GM12878 (cell line): Measurements from ENCODE around the gene AOAH.

Source experiments
- CBX5 ChIP-seq: sonication (generic); IDR thresholded peaks from 2 replicates; pipeline ENCODE4 v1.6.1; 2016; ENCODE audit warnings: low read depth, moderate library complexity, mild to moderate bottlenecking, inconsistent platforms
- EP300 ChIP-seq, 2 experiments: fragments of 150-350 bp in 1 of 2; IDR thresholded peaks; 2 replicates each; pipeline ENCODE4 v1.6.1; 2011 to 2012; ENCODE audit warnings: low read depth in 2 of 2, low read length in 2 of 2, borderline replicate concordance in 1 of 2, improper control_type of control experiment in 1 of 2, inconsistent platforms in 1 of 2; ENCODE audit not compliant: control insufficient read depth in 1 of 2
- HCFC1 ChIP-seq: fragments of 150-350 bp; IDR thresholded peaks from 2 replicates; pipeline ENCODE4 v1.6.1; 2014; ENCODE audit warnings: low read length
- JUNB ChIP-seq: IDR thresholded peaks from 2 replicates; pipeline ENCODE4 v1.6.1; 2016; ENCODE audit warnings: antibody characterized with exemption, mild to moderate bottlenecking
- MAX ChIP-seq: IDR thresholded peaks from 2 replicates; pipeline ENCODE4 v1.6.1; 2012; ENCODE audit warnings: low read depth, low read length, improper control_type of control experiment
- MEF2A ChIP-seq: IDR thresholded peaks from 2 replicates; pipeline ENCODE4 v1.6.1; 2011; ENCODE audit warnings: low read depth, mild to moderate bottlenecking, low read length, moderate library complexity; ENCODE audit not compliant: insufficient read depth
- POLR2A ChIP-seq: IDR thresholded peaks from 2 replicates; pipeline ENCODE4 v1.6.1; 2011; ENCODE audit warnings: low read depth, mild to moderate bottlenecking, low read length
- SRF ChIP-seq, 2 experiments: IDR thresholded peaks; 2 replicates each; pipeline ENCODE4 v1.6.1; 2011; ENCODE audit warnings: low read depth in 2 of 2, low read length in 2 of 2, mild to moderate bottlenecking in 1 of 2, moderate library complexity in 1 of 2
- SUPT20H ChIP-seq: IDR thresholded peaks from 2 replicates; pipeline ENCODE4 v1.6.1; 2011; ENCODE audit warnings: low read depth, mild to moderate bottlenecking, low read length, moderate library complexity, borderline replicate concordance; ENCODE audit not compliant: control insufficient read depth
- TCF12 ChIP-seq: IDR thresholded peaks from 2 replicates; pipeline ENCODE4 v1.6.1; 2011; ENCODE audit warnings: low read depth, mild to moderate bottlenecking, low read length
- TCF7 ChIP-seq: IDR thresholded peaks from 2 replicates; pipeline ENCODE4 v1.6.1; 2014; ENCODE audit warnings: antibody characterized with exemption, borderline replicate concordance
- TF ChIP-seq, protein P1 (sequence below), 3 experiments: IDR thresholded peaks in 2 of 3; conservative IDR thresholded peaks in 1 of 3; 2 replicates each; pipeline ENCODE4 v1.5.1; 2011; ENCODE audit warnings: low read depth in 3 of 3, low read length in 3 of 3, mild to moderate bottlenecking in 3 of 3, control low read depth in 2 of 3, moderate library complexity in 2 of 3, inconsistent platforms in 1 of 3, mixed read lengths in 1 of 3; ENCODE audit not compliant: control insufficient read depth in 2 of 3, insufficient read depth in 1 of 3; ENCODE audit errors: extremely low read depth in 1 of 3
- TF ChIP-seq, protein P2 (sequence below): IDR thresholded peaks from 2 replicates; pipeline ENCODE4 v1.6.1; 2011; ENCODE audit warnings: low read depth, mild to moderate bottlenecking, low read length, moderate library complexity, borderline replicate concordance; ENCODE audit errors: extremely low read depth
- TF ChIP-seq, protein P3 (sequence below): fragments of 450-650 bp; IDR thresholded peaks from 2 replicates; pipeline ENCODE4 v1.6.1; 2014; ENCODE audit warnings: mild to moderate bottlenecking

GRCh38 chr7:36763132-36763816 is 39.0 kb upstream of the AOAH start:
- no peak for TF ChIP-seq SUPT20H
- TF ChIP-seq TCF12, result no peak
- no peak for TF ChIP-seq TCF7
- TF ChIP-seq SRF (IDR thresholded peaks at IDR 0.05; ENCODE audit: low read depth in 2 of 2, low read length in 2 of 2), result no peak
- no peak for TF ChIP-seq MEF2A
- no peak for TF ChIP-seq EP300 (IDR thresholded peaks at IDR 0.05; ENCODE audit: borderline replicate concordance in 1 of 2, control insufficient read depth in 1 of 2, low read depth in 2 of 2, low read length in 2 of 2)
- TF ChIP-seq, protein P1, sequence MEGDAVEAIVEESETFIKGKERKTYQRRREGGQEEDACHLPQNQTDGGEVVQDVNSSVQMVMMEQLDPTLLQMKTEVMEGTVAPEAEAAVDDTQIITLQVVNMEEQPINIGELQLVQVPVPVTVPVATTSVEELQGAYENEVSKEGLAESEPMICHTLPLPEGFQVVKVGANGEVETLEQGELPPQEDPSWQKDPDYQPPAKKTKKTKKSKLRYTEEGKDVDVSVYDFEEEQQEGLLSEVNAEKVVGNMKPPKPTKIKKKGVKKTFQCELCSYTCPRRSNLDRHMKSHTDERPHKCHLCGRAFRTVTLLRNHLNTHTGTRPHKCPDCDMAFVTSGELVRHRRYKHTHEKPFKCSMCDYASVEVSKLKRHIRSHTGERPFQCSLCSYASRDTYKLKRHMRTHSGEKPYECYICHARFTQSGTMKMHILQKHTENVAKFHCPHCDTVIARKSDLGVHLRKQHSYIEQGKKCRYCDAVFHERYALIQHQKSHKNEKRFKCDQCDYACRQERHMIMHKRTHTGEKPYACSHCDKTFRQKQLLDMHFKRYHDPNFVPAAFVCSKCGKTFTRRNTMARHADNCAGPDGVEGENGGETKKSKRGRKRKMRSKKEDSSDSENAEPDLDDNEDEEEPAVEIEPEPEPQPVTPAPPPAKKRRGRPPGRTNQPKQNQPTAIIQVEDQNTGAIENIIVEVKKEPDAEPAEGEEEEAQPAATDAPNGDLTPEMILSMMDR (IDR thresholded peaks at IDR 0.05 in 2 of 3, conservative IDR thresholded peaks at IDR 0.05 in 1 of 3; ENCODE audit: control insufficient read depth in 2 of 3, extremely low read depth in 1 of 3, insufficient read depth in 1 of 3, low read depth in 3 of 3, low read length in 3 of 3), result no peak
- TF ChIP-seq MAX, result no peak
- no peak for TF ChIP-seq JUNB
- TF ChIP-seq HCFC1, result no peak
- TF ChIP-seq POLR2A, result no peak
- TF ChIP-seq, protein P2, sequence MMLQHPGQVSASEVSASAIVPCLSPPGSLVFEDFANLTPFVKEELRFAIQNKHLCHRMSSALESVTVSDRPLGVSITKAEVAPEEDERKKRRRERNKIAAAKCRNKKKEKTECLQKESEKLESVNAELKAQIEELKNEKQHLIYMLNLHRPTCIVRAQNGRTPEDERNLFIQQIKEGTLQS, result no peak
- no peak for TF ChIP-seq CBX5
- TF ChIP-seq, protein P3, sequence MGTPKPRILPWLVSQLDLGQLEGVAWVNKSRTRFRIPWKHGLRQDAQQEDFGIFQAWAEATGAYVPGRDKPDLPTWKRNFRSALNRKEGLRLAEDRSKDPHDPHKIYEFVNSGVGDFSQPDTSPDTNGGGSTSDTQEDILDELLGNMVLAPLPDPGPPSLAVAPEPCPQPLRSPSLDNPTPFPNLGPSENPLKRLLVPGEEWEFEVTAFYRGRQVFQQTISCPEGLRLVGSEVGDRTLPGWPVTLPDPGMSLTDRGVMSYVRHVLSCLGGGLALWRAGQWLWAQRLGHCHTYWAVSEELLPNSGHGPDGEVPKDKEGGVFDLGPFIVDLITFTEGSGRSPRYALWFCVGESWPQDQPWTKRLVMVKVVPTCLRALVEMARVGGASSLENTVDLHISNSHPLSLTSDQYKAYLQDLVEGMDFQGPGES, result no peak
